HG03565 (cell line): ENCODE data around the gene SPEM1.
A peak's percentile ranks its signal among the peaks of the same experiment; 100 is the strongest.

Source experiments
- ATAC-seq: cut with Tn5 transposase; IDR thresholded peaks from one replicate; pipeline ENCODE4 v1.9.1; 2021; ENCODE audit warnings: mild to moderate bottlenecking, moderate library complexity; ENCODE audit not compliant: unreplicated experiment

Gene SPEM1

DNA sequence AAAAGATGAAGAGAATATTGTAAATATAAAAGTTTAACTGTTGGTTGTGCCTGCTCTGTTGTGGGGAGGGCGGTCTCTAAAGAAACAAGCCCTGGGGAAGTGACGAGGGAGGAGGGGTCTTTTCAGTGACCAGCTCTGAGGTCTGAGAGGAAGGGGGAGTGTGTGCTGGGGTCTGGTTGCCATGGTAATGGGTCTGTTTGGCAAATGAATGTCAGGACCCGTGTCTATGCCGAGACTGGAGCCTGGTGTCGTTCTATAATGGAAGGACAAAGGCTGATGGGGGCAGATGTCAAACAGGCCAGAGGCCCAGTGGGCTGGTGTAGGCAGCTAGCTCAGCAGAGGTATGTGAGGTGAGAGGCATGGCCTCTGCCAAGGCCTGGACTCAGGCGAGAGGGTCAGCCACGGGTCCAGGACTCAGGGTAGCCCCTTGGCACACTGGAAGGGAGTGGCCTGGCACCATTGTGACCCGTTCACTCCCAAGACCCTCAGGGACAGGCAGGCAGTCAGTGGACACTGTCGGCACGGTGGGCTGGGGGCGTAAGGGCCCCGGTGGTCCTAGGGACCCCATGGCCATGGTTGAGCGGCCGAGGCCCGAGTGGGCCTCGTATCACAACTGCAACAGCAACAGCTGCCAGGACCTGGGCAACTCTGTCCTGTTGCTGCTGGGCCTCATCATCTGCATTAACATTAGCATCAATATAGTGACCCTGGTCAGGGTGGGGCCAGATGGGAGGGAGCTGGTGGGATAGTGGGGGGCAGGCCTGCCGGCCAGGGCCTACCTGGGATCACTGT is at the start of gene SPEM1:
TSS of gene SPEM1 (plus strand) at position 506 of the 792 bp plus-strand sequence. CDS start at position 567, 61 bp downstream.
- no peak for ATAC-seq

DNA sequence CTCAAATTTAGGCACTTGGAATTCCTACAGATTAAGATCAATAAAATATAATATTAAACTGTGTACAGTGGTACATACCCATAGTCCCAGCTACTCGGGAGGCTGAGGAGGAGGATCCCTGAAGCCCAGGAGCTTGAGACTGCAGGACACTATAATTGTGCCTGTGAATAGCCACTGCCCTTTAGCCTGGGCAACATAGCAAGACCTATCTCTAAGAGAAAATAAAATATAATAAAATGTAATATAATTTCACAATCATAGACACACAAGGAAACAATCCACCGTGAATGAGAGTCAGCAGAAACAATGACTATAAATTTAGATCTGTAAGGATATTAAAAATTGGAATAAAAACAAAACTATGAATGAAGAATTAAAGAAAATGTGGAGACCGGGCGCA is 49.3 kb upstream of the SPEM1 start:
- no peak for ATAC-seq

- ATAC-seq, result no peak
Observed at GRCh38 chr17:7374353-7374752, 45.8 kb upstream of the SPEM1 start.

GRCh38 chr17:7379134-7379533 is 41.0 kb upstream of the SPEM1 start:
- no peak for ATAC-seq

DNA sequence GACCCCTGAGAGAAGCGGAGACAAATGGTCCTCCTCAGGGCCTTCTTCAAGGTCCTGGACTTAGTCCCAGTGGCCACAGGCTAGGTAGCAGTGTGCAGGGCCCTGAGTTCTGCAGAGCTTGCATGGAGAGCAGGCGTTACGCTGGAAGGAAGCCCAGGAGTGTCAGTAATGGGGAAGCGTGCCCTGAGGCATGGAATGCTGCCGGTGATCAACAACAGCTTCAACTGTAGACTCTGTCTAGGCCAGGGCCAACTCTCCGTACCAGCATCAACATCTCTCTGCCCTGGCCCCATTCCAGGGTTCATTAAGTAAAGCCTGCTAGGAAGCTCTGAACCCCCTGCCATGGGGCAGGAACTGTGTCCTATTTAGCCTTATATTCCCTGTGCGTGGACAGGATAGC is 39.8 kb upstream of the SPEM1 start:
- ATAC-seq, result no peak

GRCh38 chr17:7380855-7381683 is 39.1 kb upstream of the SPEM1 start, which contains the start of gene TNK1:
Gene TNK1 (plus strand): TSS chr17:7381089. CDS start chr17:7382927, 1,838 bp downstream.
- ATAC-seq, result no peak

- ATAC-seq, result no peak
Observed at GRCh38 chr17:7382901-7383300, 37.2 kb upstream of the SPEM1 start.

GRCh38 chr17:7383371-7383741 is 36.8 kb upstream of the SPEM1 start:
- ATAC-seq, result no peak

- ATAC-seq, result no peak
Observed at GRCh38 chr17:7383742-7384488, 36.2 kb upstream of the SPEM1 start.

DNA sequence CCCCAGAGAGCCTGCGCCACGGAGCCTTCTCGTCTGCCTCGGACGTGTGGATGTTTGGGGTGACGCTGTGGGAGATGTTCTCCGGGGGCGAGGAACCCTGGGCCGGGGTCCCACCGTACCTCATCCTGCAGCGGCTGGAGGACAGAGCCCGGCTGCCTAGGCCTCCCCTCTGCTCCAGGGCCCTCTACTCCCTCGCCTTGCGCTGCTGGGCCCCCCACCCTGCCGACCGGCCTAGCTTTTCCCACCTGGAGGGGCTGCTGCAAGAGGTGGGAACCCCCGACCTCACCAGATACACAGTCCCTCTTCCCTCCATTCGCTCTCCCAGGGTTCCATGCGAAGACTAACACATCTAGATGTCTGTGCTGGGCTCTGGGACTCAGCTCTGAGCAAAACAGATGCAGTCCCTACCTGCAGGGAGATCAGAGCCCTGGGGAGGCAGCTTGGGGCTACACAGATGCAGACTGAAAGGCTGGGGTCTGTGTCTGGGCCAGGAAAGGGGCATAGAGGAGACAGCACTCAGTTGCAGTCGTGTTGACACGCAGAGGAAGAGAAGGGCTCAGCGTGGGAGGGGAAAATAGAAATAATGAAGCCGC is 35.5 kb upstream of the SPEM1 start:
- ATAC-seq, result no peak

GRCh38 chr17:7388856-7389255 is 31.3 kb upstream of the SPEM1 start:
- ATAC-seq, result no peak

DNA sequence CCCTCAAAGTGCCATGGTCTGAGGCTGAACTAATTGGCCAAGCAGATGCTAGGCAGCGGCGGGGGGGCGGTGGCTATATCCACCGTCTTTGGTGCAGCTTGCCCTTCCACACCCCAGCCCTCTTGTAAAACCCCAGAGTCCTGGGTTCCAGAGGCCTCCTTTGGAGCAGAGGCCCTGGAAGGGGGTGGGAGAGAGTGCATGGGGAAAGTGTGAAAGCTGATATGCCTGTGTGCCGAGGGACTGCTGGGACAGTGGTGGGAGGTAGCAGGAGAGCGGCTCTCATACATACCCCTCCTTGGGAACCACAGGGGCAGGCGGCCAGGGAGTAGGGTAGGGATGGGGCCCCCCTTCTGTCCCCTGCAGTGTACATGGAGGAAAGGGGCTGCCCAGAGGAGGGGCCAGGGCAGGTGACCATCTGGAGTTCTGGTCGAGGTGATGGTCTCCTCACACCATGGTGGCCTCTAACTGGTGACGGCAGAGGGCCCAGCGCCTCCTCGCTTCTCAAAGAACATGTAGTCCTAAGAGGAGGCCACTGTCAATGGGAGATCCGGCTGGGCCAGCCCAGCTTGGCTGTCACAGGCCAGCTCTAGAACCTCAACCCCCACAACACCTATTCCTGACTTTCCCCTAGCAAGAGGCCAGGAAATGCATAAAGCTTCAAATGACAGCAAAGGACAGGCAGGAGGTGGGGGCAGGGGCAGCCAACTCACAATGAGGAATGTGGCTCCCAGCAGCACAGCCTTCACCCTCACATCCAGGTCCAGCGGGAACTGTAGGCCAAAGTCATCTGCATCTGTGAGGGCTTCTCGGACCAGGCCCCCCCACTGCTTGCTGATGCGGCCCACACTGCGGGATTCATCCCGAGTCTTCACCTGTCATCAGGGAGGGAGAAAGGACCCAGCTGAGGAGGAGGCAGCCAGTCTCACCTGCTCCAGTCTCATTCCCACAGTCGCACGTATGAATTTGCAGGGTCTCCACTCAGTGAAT is 29.9 kb upstream of the SPEM1 start:
- no peak for ATAC-seq

DNA sequence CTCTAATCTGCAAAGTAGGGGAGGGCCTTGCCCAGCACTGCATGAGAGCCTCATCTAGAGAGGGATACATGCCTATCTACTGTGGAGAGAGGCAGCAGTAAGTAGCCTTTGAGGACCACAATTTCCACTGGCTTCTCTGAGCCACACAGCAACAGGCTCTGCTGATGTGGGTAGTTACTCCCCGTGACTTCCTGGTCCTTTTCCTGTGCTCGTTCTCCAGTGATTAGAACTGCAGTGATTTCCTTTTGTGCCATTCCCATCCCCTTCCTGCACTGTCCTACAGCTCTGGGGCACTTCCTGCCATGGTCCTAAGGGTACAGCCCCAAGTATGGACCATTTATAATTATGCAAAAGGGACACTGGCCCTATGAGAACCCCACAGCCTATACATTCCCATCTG is 28.8 kb upstream of the SPEM1 start:
- no peak for ATAC-seq

GRCh38 chr17:7392696-7393612 is 27.2 kb upstream of the SPEM1 start:
- no peak for ATAC-seq

GRCh38 chr17:7393613-7394451 is 26.3 kb upstream of the SPEM1 start:
- peak; percentile 16 for ATAC-seq

GRCh38 chr17:7394452-7395191 is 25.5 kb upstream of the SPEM1 start, which contains the start of gene PLSCR3:
Gene PLSCR3 (minus strand): TSS chr17:7394525. CDS start chr17:7394110, 415 bp downstream.
- ATAC-seq, result peak; percentile 54

GRCh38 chr17:7396147-7396546 is 24.0 kb upstream of the SPEM1 start:
- no peak for ATAC-seq
